ENCODE data around the gene RNF175.

Gene RNF175

GRCh38 chr4:153750197-153750817, 9.5 kb downstream of the RNF175 start:
- no peaks in the 10 kb centered on the region for H3K4me1 Mint-ChIP-seq (ENCODE audit: low read depth in 2 of 2)
- peaks cover 33 to 43% of the 10 kb centered on the region in 2 donors for H3K27me3 Mint-ChIP-seq
- H3K27ac Mint-ChIP-seq = no peak overlapping the region
- no peaks in the 10 kb centered on the region for H3K36me3 Mint-ChIP-seq (ENCODE audit: insufficient read depth)
- peak; percentile 22 to 31 (median 30) for DNase-seq
- no peaks in the 10 kb centered on the region for H3K9me3 Mint-ChIP-seq
- ATAC-seq (replicated peaks) = peak; percentile 36
- no peak overlapping the region for H3K4me3 Mint-ChIP-seq

- Mint-ChIP-seq H3K4me3 (no peak overlapping the region), H3K27ac (no peak overlapping the region), H3K9me3 (no peaks in the 10 kb centered on the region), H3K27me3 (peaks cover 36 to 42% of the 10 kb centered on the region in 2 donors), H3K36me3 (ENCODE audit: insufficient read depth) (no peaks in the 10 kb centered on the region), H3K4me1 (ENCODE audit: low read depth in 2 of 2) (no peaks in the 10 kb centered on the region)
- DNase-seq (no peak), ATAC-seq (replicated peaks) (no peak)
Measured at GRCh38 chr4:153748378-153748777, 11.4 kb downstream of the RNF175 start.

DNA sequence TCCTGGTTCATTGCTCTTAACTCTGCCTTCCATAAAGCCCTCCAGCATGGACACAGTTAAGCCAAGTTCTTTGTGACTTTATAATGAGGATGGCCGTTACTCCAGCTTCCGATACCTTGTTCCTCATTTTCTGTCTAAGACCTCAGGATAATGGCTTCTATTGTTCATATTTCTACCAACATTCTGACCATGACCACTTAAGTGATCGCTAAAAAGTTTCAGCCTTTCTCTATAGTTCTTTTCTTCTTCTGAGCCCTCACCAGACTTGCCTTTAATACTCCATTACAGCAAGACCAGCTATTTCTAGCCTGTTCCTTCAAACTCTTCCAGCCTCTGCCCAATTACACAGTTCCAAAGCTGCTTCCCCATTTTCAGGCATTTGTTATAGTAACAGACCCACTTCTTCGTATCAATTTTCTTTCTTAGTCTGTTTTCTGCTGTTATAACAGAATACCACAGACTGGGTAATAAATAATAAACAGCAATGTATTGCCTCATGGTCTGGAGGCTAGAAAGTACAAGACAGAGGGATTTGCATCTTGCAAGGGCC, 12.3 kb downstream of the RNF175 start:
- H3K27ac Mint-ChIP-seq = no peak overlapping the region
- H3K36me3 Mint-ChIP-seq (ENCODE audit: insufficient read depth) = no peaks in the 10 kb centered on the region
- ATAC-seq (replicated peaks) (no peak), DNase-seq (no peak)
- no peaks in the 10 kb centered on the region for H3K4me1 Mint-ChIP-seq (ENCODE audit: low read depth in 2 of 2)
- no peak overlapping the region for H3K4me3 Mint-ChIP-seq
- no peaks in the 10 kb centered on the region for H3K9me3 Mint-ChIP-seq
- peaks cover 40 to 43% of the 10 kb centered on the region in 2 donors for H3K27me3 Mint-ChIP-seq

- H3K36me3 Mint-ChIP-seq (ENCODE audit: insufficient read depth) = no peaks in the 10 kb centered on the region
- H3K4me3 Mint-ChIP-seq = no peak overlapping the region
- DNase-seq = no peak
- no peak for ATAC-seq (replicated peaks)
- H3K9me3 Mint-ChIP-seq = peaks cover 0 to 6% of the 10 kb centered on the region in 2 donors
- H3K4me1 Mint-ChIP-seq (ENCODE audit: low read depth in 2 of 2) = no peaks in the 10 kb centered on the region
- H3K27ac Mint-ChIP-seq = no peak overlapping the region
- peaks cover 46 to 47% of the 10 kb centered on the region in 2 donors for H3K27me3 Mint-ChIP-seq
Measured at GRCh38 chr4:153745651-153746050, 14.2 kb downstream of the RNF175 start.

DNA sequence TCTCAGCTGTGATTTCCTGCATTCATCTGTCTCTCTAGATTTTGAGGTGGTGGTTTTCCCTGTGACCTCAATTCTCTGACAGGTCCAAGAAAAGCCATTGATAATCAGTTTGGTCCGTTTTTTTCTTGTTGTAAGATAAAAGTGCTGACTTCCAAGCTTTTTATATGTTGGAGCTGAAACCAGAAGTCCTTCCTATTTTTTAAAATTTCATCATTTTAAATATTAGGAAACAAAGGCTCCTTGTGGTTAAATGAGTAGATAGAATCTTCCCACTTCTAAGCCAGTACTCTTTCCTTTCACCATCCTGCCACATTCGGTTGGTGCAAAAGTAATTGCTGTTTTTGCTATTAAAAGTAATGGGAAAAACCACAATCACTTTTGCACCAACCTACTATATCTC, 18.3 kb downstream of the RNF175 start:
- no peaks in the 10 kb centered on the region for H3K4me1 Mint-ChIP-seq (ENCODE audit: low read depth in 2 of 2)
- peaks cover 0 to 7% of the 10 kb centered on the region in 2 donors for H3K9me3 Mint-ChIP-seq
- no peak overlapping the region for H3K4me3 Mint-ChIP-seq
- DNase-seq = no peak
- no peaks in the 10 kb centered on the region for H3K36me3 Mint-ChIP-seq (ENCODE audit: insufficient read depth)
- peaks cover 32 to 51% of the 10 kb centered on the region in 2 donors for H3K27me3 Mint-ChIP-seq
- no peak overlapping the region for H3K27ac Mint-ChIP-seq
- no peak for ATAC-seq (replicated peaks)

- Mint-ChIP-seq H3K4me3 (no peak overlapping the region), H3K36me3 (ENCODE audit: insufficient read depth) (no peaks in the 10 kb centered on the region), H3K27me3 (peaks cover 20 to 45% of the 10 kb centered on the region in 2 donors), H3K9me3 (peaks cover 0 to 4% of the 10 kb centered on the region in 2 donors), H3K4me1 (ENCODE audit: low read depth in 2 of 2) (no peaks in the 10 kb centered on the region), H3K27ac (no peak overlapping the region)
- DNase-seq (no peak), ATAC-seq (replicated peaks) (no peak)
Measured at GRCh38 chr4:153735906-153736461, 23.8 kb downstream of the RNF175 start.

GRCh38 chr4:153733751-153734448, 25.9 kb downstream of the RNF175 start:
- ATAC-seq (replicated peaks) = no peak
- Mint-ChIP-seq H3K9me3 (no peaks in the 10 kb centered on the region), H3K27ac (no peak overlapping the region), H3K36me3 (ENCODE audit: insufficient read depth) (no peaks in the 10 kb centered on the region), H3K4me1 (ENCODE audit: low read depth in 2 of 2) (no peaks in the 10 kb centered on the region), H3K27me3 (peaks cover 9 to 27% of the 10 kb centered on the region in 2 donors), H3K4me3 (no peak overlapping the region)
- DNase-seq = no peak

- no peaks in the 10 kb centered on the region for H3K4me1 Mint-ChIP-seq (ENCODE audit: low read depth in 2 of 2)
- ATAC-seq (replicated peaks) = no peak
- no peaks in the 10 kb centered on the region for H3K36me3 Mint-ChIP-seq (ENCODE audit: insufficient read depth)
- no peaks in the 10 kb centered on the region for H3K9me3 Mint-ChIP-seq
- DNase-seq = no peak
- no peak overlapping the region for H3K27ac Mint-ChIP-seq
- peaks cover 11 to 13% of the 10 kb centered on the region in 2 donors for H3K27me3 Mint-ChIP-seq
- no peak overlapping the region for H3K4me3 Mint-ChIP-seq
Measured at GRCh38 chr4:153731239-153731638, 28.6 kb downstream of the RNF175 start.

GRCh38 chr4:153729895-153730294, 29.9 kb downstream of the RNF175 start:
- DNase-seq (no peak), ATAC-seq (replicated peaks) (no peak)
- H3K4me3 Mint-ChIP-seq = no peak overlapping the region
- peaks cover 0 to 9% of the 10 kb centered on the region in 2 donors for H3K27me3 Mint-ChIP-seq
- no peak overlapping the region for H3K27ac Mint-ChIP-seq
- H3K36me3 Mint-ChIP-seq (ENCODE audit: insufficient read depth) = no peaks in the 10 kb centered on the region
- no peaks in the 10 kb centered on the region for H3K9me3 Mint-ChIP-seq
- H3K4me1 Mint-ChIP-seq (ENCODE audit: low read depth in 2 of 2) = no peaks in the 10 kb centered on the region

- Mint-ChIP-seq H3K27ac (no peak overlapping the region), H3K36me3 (ENCODE audit: insufficient read depth) (no peaks in the 10 kb centered on the region), H3K4me1 (ENCODE audit: low read depth in 2 of 2) (no peaks in the 10 kb centered on the region), H3K9me3 (no peaks in the 10 kb centered on the region), H3K4me3 (no peak overlapping the region), H3K27me3 (peaks cover 11 to 22% of the 10 kb centered on the region in 2 donors)
- ATAC-seq (replicated peaks) (no peak), DNase-seq (no peak)
Measured at GRCh38 chr4:153728660-153729059, 31.2 kb downstream of the RNF175 start.

GRCh38 chr4:153728151-153728550, 31.7 kb downstream of the RNF175 start:
- ATAC-seq (replicated peaks) = no peak
- no peaks in the 10 kb centered on the region for H3K4me1 Mint-ChIP-seq (ENCODE audit: low read depth in 2 of 2)
- H3K4me3 Mint-ChIP-seq = no peak overlapping the region
- DNase-seq = no peak
- peaks cover 13 to 24% of the 10 kb centered on the region in 2 donors for H3K27me3 Mint-ChIP-seq
- no peaks in the 10 kb centered on the region for H3K9me3 Mint-ChIP-seq
- no peaks in the 10 kb centered on the region for H3K36me3 Mint-ChIP-seq (ENCODE audit: insufficient read depth)
- H3K27ac Mint-ChIP-seq = no peak overlapping the region

DNA sequence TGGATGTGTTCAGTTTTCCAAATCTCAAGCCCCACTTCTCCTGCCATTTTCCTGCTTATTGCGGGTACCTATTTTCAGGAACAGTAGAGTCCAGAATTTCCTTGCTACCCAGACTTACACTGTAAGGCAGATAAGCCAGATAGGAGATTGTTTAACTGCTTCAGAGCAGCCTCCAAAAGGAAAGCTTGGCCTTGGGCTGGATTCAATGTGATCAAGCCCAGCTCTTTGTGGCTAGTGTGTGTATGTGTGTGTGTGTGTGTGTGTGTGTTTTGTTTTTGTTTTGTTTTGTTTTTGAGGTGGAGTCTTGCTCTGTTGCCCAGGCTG, 34.0 kb downstream of the RNF175 start:
- H3K9me3 Mint-ChIP-seq = no peaks in the 10 kb centered on the region
- ATAC-seq (replicated peaks) (no peak), DNase-seq (no peak)
- H3K4me1 Mint-ChIP-seq (ENCODE audit: low read depth in 2 of 2) = no peaks in the 10 kb centered on the region
- no peak overlapping the region for H3K27ac Mint-ChIP-seq
- no peaks in the 10 kb centered on the region for H3K36me3 Mint-ChIP-seq (ENCODE audit: insufficient read depth)
- no peak overlapping the region for H3K4me3 Mint-ChIP-seq
- peaks cover 19 to 34% of the 10 kb centered on the region in 2 donors for H3K27me3 Mint-ChIP-seq

- H3K4me3 Mint-ChIP-seq = no peak overlapping the region
- H3K27me3 Mint-ChIP-seq = peaks cover 19 to 34% of the 10 kb centered on the region in 2 donors
- no peaks in the 10 kb centered on the region for H3K36me3 Mint-ChIP-seq (ENCODE audit: insufficient read depth)
- ATAC-seq (replicated peaks) = no peak
- no peaks in the 10 kb centered on the region for H3K4me1 Mint-ChIP-seq (ENCODE audit: low read depth in 2 of 2)
- no peaks in the 10 kb centered on the region for H3K9me3 Mint-ChIP-seq
- no peak for DNase-seq
- H3K27ac Mint-ChIP-seq = no peak overlapping the region
Measured at GRCh38 chr4:153725136-153725830, 34.5 kb downstream of the RNF175 start.

Measured in effector memory CD8-positive, alpha-beta T cell (primary cell).